Effector memory CD8-positive, alpha-beta T cell (primary cell): ENCODE data around the gene DAGLB.

Experiments used
- ATAC-seq: fragments of 150-1000 bp; cut with Tn5 transposase; replicated peaks from 2 replicates; pipeline ENCODE4 v1.10.0; 2021; ENCODE audit warnings: mild to moderate bottlenecking, moderate library complexity
- DNase-seq, 3 experiments: peaks; one replicate each; pipeline ENCODE4 v3.0.0; 2021
- H3K27ac Mint-ChIP-seq, 2 donors: one replicate each; pipeline ENCODE4 v1.8.0; 2022; ENCODE audit warnings: mild to moderate bottlenecking in 2 of 2, mixed read lengths in 2 of 2, moderate library complexity in 2 of 2
- H3K27me3 Mint-ChIP-seq, 2 donors: one replicate each; pipeline ENCODE4 v1.8.0; 2022; ENCODE audit warnings: mixed read lengths in 2 of 2
- H3K36me3 Mint-ChIP-seq: one replicate; pipeline ENCODE4 v1.8.0; 2022; ENCODE audit warnings: mild to moderate bottlenecking, moderate library complexity, mixed read lengths; ENCODE audit not compliant: insufficient read depth
- H3K4me1 Mint-ChIP-seq, 2 donors: one replicate each; pipeline ENCODE4 v1.8.0; 2022; ENCODE audit warnings: low read depth in 2 of 2, mixed read lengths in 2 of 2
- H3K4me3 Mint-ChIP-seq, 2 donors: one replicate each; pipeline ENCODE4 v1.8.0; 2022; ENCODE audit warnings: mild to moderate bottlenecking in 2 of 2, mixed read lengths in 2 of 2, moderate library complexity in 2 of 2
- H3K9me3 Mint-ChIP-seq, 2 donors: one replicate each; pipeline ENCODE4 v1.8.0; 2022; ENCODE audit warnings: mixed read lengths in 2 of 2
- total RNA-seq, 9 experiments: gene quantifications; one replicate each; lab custom pipeline; 2026; lab: John Stamatoyannopoulos, UW

DAGLB gene, protein sequence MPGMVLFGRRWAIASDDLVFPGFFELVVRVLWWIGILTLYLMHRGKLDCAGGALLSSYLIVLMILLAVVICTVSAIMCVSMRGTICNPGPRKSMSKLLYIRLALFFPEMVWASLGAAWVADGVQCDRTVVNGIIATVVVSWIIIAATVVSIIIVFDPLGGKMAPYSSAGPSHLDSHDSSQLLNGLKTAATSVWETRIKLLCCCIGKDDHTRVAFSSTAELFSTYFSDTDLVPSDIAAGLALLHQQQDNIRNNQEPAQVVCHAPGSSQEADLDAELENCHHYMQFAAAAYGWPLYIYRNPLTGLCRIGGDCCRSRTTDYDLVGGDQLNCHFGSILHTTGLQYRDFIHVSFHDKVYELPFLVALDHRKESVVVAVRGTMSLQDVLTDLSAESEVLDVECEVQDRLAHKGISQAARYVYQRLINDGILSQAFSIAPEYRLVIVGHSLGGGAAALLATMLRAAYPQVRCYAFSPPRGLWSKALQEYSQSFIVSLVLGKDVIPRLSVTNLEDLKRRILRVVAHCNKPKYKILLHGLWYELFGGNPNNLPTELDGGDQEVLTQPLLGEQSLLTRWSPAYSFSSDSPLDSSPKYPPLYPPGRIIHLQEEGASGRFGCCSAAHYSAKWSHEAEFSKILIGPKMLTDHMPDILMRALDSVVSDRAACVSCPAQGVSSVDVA
- 10.6 to 26.5 (median 16.5) reads per million in 9 experiments for total RNA-seq

DNA sequence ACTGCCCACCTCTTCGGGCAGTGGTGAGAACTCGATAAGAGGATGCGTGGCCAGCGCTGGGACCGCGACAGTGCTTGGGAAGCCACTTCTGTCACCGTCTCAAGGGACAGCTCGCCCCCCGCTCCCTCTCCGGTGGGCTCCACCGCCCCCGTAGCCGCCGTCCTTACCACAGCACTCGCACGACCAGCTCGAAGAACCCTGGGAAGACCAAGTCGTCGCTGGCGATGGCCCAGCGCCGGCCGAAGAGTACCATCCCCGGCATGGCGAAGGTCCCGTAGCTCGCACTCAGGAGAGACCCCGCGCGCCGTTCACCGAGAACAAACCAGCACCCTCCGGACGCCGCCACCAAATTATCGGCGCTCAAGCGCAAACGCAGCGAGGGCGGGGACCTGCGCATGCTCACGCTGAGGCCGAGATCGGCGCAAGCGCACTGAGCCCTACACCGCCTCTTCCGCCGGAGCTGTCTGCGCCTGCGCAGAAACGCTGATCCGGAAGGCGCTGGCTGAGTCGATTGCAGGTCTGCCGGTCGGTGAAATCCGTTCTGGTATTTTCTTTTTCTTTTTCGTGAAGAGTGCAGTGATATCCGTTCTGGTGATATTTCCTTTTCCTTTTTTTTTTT, at the start of gene DAGLB:
DAGLB (minus strand) TSS at position 374 of the 619 bp plus-strand sequence; CDS start at position 262, 112 bp downstream.
- Mint-ChIP-seq H3K27ac (peak within 1 kb of the TSS; percentile 96 to 98), H3K27me3 (no peaks in the 10 kb centered on the region), H3K4me3 (peak within 1 kb of the TSS; percentile 95 to 96)

DNA sequence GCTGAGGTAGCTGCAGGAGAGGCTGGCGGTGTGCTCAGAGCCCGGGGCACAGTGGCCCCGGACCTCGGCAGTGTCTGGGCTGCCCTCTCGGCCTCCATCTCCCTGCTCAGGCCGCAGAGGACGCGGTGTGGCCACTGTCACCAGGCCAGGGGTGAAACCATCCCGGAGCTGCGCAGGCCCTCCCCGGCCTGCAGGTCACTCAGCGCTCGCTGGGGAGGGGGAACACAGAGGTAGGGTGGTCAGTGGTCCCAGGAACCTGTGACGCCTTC, 49.8 kb upstream of the DAGLB start:
- H3K27me3 Mint-ChIP-seq: peaks cover 2 to 5% of the 10 kb centered on the region in 2 donors
- H3K9me3 Mint-ChIP-seq: no peaks in the 10 kb centered on the region
- DNase-seq (no peak), ATAC-seq (no peak)
- H3K36me3 Mint-ChIP-seq: peaks cover 2% of the 10 kb centered on the region
- no peaks in the 10 kb centered on the region for H3K4me1 Mint-ChIP-seq
- no peak overlapping the region for H3K4me3 Mint-ChIP-seq
- no peak overlapping the region for H3K27ac Mint-ChIP-seq

More for the DNA sequence above, at the start of gene DAGLB:
- DNase-seq: peak; percentile 94 to 97 (median 96)
- Mint-ChIP-seq H3K36me3 (peaks cover 51% of the 10 kb centered on the region), H3K9me3 (no peaks in the 10 kb centered on the region), H3K4me1 (peaks cover 10 to 17% of the 10 kb centered on the region in 2 donors)
- peak; percentile 82 for ATAC-seq

DNA sequence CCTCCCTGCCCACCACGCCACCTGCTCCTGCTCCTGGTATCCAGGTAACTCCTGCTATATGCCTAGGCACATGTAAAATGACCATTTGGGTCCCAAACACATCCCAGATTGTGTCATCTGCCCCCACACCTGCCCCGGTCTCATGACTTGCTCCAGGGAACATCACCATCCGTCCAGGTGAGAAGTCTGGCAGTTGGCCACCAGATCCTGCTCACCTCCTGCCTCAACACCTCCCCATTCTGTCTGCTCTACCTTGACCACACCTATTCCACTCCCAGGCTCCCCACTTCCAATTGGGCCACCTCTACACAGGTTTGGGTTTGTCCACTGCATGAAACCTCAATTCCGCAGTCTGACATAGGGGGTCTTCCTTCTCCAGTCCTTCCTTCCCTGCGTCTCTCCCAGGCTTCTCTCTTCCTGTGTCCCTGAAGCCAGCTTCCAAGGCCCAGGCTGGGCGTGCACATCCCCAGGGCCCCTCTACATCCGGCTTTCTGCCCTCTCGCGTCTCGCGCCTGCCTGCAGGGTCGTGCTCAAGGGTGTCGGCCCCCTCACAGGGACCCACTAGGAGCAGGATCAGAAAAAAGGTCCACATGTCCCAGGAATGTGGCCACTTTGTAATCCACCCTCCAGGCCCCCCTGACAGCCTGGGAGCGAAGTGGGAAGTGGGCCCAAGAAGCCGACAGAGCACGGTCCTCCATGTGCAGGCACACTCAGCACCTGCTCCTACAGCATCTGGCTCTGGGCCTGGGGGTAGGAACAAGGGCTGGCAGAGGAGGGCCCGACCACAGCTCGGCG, 49.3 kb upstream of the DAGLB start:
- no peak for ATAC-seq
- DNase-seq: no peak
- Mint-ChIP-seq H3K9me3 (no peaks in the 10 kb centered on the region), H3K4me1 (no peaks in the 10 kb centered on the region), H3K27ac (no peak overlapping the region), H3K36me3 (peaks cover 2% of the 10 kb centered on the region), H3K4me3 (no peak overlapping the region), H3K27me3 (peaks cover 6 to 11% of the 10 kb centered on the region in 2 donors)

DNA sequence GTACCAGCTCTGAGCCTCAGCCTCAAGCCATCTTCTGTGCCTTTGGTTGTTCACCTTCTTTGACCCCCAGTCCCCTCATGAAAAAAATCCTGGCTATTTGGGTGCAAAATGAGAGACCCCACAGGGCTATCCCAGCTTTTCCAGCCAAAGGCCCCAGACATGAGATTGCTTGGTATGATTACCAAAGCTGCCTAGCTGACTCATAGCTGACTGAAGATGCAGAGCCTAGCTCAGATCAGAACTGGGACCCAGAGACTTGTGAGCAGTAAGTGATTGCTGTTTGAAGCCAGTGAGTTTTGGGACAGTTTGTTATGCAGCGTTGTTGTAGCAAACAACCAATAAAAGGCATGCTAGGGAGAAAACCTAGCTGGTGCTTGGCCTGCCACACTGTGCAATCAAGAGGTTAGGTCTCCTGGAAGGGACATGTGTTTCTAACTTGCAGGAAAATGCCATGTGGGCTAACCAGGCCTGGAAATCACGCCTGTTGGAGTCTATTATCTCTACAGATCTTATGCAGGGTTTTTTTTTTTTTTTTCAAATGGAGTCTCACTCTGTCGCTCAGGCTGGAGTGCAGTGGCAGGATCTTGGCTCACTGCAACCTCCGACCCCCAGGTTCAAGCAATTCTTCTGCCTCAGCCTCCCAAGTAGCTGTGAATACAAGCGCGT, 48.0 kb upstream of the DAGLB start:
- Mint-ChIP-seq H3K27me3 (peaks cover 11 to 23% of the 10 kb centered on the region in 2 donors), H3K9me3 (no peaks in the 10 kb centered on the region), H3K4me1 (no peaks in the 10 kb centered on the region), H3K36me3 (peaks cover 2% of the 10 kb centered on the region), H3K27ac (no peak overlapping the region), H3K4me3 (no peak overlapping the region)
- DNase-seq: no peak
- no peak for ATAC-seq

DNA sequence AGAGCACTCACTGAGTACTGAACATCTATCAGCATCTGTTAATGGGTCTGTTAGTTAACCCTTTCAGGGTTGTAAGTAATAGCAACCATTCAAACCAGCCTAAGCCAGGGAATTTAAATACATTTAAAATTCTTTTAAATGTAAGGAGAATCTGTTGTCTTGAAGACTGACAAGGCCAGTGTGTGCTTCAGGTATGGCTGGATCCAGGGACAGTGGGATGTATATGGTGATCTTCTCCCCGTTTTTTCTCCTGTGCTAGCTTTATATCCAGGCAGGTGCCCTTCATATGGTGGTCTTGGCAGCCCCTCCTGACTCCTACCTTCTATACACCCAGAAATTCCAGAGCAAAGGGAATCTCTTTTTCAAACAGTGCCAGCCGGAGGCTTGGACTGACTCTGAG, 46.6 kb upstream of the DAGLB start:
- no peak for ATAC-seq

DNA sequence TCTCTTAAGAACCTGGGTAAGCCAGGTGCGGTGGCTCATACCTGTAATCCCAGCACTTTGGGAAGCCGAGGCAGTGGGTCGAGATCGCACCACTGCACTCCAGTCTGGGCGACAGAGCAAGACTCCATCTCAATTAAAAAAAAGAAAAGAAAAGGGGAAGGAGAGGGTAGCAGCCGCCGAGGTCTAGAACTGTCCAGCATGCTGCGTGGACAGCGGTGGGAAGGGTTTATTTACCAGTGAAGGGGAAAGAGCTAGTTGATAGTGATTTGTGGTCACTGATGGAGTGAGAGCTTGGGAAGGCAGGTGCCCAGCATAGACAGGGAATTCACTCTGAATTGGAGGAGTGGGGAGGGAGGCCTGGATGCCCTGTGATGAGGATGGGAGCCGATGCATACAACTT, 43.4 kb upstream of the DAGLB start:
- Mint-ChIP-seq H3K27me3 (peaks cover 11 to 23% of the 10 kb centered on the region in 2 donors), H3K36me3 (peaks cover under 1% of the 10 kb centered on the region), H3K4me3 (no peak overlapping the region), H3K27ac (no peak overlapping the region), H3K9me3 (no peaks in the 10 kb centered on the region), H3K4me1 (no peaks in the 10 kb centered on the region)
- DNase-seq: no peak
- ATAC-seq: no peak

More for the DNA sequence above, 46.6 kb upstream of the DAGLB start:
- Mint-ChIP-seq H3K36me3 (no peaks in the 10 kb centered on the region), H3K9me3 (no peaks in the 10 kb centered on the region), H3K27me3 (peaks cover 11 to 23% of the 10 kb centered on the region in 2 donors), H3K4me1 (no peaks in the 10 kb centered on the region), H3K4me3 (no peak overlapping the region), H3K27ac (no peak overlapping the region)
- DNase-seq: no peak

DNA sequence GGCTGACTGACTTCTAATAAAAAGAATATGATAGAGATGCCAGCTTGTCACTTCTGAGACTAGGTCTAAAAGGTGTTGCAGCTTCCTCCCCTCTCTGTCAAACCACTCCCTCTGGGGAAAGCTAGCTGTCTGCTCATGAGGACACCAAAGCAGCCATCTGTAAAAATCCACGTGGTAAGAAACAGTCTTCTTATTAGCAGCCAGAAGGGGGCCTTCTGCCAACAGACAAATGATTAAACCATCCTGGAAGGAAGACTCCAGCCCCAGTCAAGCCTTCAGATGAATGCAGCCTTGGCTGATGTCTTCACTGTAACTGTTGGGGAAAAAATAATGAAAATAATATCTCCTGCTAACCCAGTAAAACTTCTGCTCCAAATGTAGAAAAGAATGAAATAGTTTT, 41.9 kb upstream of the DAGLB start:
- peaks cover 3% of the 10 kb centered on the region for H3K36me3 Mint-ChIP-seq
- peaks cover under 1 to 1% of the 10 kb centered on the region in 2 donors for H3K4me1 Mint-ChIP-seq
- no peaks in the 10 kb centered on the region for H3K9me3 Mint-ChIP-seq
- peaks cover 11 to 23% of the 10 kb centered on the region in 2 donors for H3K27me3 Mint-ChIP-seq
- H3K27ac Mint-ChIP-seq: no peak overlapping the region
- peak; percentile 24 for ATAC-seq
- no peak for DNase-seq
- H3K4me3 Mint-ChIP-seq: no peak overlapping the region

DNA sequence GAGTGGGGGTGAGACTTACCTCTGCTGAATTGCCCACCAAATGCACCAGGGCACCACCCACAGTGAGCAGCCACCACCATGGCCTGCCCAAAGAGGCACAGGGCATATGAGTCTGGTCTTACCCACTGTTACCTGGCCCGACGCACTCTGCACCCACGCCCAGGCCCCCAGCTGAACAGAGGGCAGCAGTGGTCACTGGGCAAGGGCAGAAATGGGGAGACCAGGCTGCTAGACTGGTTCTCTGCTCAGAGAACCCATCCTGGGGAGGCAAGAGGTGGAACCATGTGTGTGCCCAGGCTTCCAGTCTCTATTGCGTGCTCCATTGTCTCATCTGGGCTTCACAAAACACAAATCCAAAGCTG, 39.4 kb upstream of the DAGLB start:
- Mint-ChIP-seq H3K9me3 (no peaks in the 10 kb centered on the region), H3K27me3 (peaks cover 5 to 14% of the 10 kb centered on the region in 2 donors)

DNA sequence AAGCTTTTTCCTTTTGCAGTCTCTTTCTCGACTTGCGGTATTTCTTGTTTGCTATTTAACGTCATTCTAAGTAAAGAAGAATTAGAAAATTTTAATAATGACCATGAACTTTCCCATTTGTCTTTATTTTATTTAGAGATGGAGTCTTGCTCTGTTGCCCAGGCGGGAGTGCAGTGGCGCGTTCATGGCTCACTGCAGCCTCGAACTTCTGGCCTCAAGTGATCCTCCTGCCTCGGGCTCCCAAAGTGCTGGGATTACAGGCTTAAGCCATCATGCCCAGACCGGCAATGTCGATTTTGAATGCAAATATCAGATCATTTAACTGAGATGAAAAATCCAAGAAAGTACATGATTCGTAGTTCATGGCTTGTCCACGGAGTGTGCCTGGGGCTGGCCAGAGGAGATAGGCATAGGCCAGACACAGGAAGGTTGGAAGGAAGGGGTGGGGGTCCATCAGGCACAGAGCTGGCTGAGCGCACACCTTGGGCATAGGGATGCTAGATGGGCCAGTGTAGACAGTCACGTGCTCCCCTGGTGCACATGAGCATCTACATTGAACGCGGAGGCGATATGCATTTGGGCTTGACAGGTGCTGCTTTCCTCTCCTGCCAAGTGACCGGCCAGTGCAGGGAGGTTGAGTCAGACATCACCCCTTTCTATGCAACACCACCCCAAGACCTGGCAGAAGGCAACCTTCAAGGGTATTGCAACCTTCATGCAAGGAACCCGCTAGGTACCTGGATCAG, 38.9 kb upstream of the DAGLB start:
- Mint-ChIP-seq H3K36me3 (peaks cover 13% of the 10 kb centered on the region), H3K27ac (no peak overlapping the region), H3K27me3 (peaks cover 5 to 9% of the 10 kb centered on the region in 2 donors), H3K4me3 (no peak overlapping the region), H3K9me3 (no peaks in the 10 kb centered on the region), H3K4me1 (peaks cover 13 to 14% of the 10 kb centered on the region in 2 donors)
- DNase-seq: no peak
- no peak for ATAC-seq

More for the DNA sequence above, 39.4 kb upstream of the DAGLB start:
- peaks cover 9 to 13% of the 10 kb centered on the region in 2 donors for H3K4me1 Mint-ChIP-seq
- ATAC-seq (no peak), DNase-seq (no peak)
- peaks cover 13% of the 10 kb centered on the region for H3K36me3 Mint-ChIP-seq
- H3K27ac Mint-ChIP-seq: no peak overlapping the region
- no peak overlapping the region for H3K4me3 Mint-ChIP-seq

DNA sequence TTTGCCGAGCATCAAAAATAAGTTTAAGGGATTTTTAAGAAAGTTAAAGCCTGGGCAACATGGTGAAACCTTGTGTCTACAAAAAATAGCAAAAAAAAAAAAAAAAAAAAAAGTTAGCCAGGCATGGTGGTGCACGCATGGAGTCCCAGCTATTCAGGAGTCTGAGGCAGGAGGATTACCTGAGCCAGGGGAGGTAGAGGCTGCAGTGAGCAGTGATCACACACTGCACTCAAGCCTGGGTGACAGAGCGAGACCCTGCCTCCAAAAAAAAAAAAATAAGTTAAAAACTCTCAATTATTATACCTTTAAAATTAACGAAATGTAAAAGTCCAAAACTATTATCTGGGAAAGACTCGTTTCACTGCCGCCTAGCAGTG, 35.0 kb upstream of the DAGLB start:
- peak overlapping the region; percentile 89 to 92 for H3K4me3 Mint-ChIP-seq

DNA sequence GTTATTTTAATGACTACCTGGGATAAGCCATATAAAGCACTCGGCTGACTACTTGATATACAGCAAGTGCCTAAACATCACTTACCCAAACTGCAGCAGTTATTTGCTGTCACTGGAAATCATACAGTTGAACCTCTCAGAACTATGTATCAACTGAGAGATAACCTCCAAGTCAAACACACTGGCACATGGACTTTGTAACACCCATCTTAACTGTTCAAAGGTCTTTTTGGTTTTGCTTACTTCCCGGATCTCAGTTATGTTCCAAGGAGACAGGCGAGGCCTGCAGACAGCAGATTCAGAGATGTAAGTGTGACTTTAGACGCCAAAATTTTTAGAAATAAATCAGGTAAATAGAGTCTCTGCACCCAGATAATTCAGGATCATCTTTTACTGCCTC, 34.6 kb upstream of the DAGLB start:
- peak overlapping the region; percentile 54 to 89 for H3K27ac Mint-ChIP-seq
- peak overlapping the region; percentile 89 to 92 for H3K4me3 Mint-ChIP-seq
- H3K9me3 Mint-ChIP-seq: no peaks in the 10 kb centered on the region
- no peaks in the 10 kb centered on the region for H3K27me3 Mint-ChIP-seq
- ATAC-seq (no peak), DNase-seq (no peak)
- peaks cover 17% of the 10 kb centered on the region for H3K36me3 Mint-ChIP-seq
- peaks cover 39 to 56% of the 10 kb centered on the region in 2 donors for H3K4me1 Mint-ChIP-seq

More for the DNA sequence above, 35.0 kb upstream of the DAGLB start:
- Mint-ChIP-seq H3K27me3 (no peaks in the 10 kb centered on the region), H3K27ac (peak overlapping the region; percentile 89 to 93), H3K9me3 (no peaks in the 10 kb centered on the region), H3K36me3 (peaks cover 17% of the 10 kb centered on the region), H3K4me1 (peaks cover 38 to 51% of the 10 kb centered on the region in 2 donors)
- DNase-seq: no peak
- ATAC-seq: no peak

DNA sequence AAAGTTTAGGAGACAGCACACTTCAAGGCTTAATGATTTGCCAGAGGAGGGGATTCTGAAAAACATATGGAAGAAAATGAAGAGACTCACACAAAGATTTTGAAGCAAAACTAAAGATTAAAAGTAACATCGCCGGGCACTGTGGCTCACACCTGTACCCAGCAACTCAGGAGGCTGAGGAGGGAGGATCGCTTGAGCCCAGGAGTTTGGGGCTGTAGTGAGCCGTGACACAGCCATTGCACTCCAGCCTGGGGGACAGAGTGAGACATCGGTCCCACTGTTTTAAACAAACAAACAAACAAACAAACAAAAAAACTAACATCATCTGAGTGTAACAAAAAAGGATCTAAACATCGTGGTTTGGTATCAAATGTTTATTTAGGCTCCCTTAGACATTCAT, 33.7 kb upstream of the DAGLB start:
- peaks cover 20% of the 10 kb centered on the region for H3K36me3 Mint-ChIP-seq
- peak overlapping the region; percentile 30 to 92 for H3K4me3 Mint-ChIP-seq
- no peaks in the 10 kb centered on the region for H3K9me3 Mint-ChIP-seq
- H3K27me3 Mint-ChIP-seq: no peaks in the 10 kb centered on the region
- H3K27ac Mint-ChIP-seq: no peak overlapping the region
- ATAC-seq: no peak
- DNase-seq: no peak
- peaks cover 47 to 64% of the 10 kb centered on the region in 2 donors for H3K4me1 Mint-ChIP-seq
